Tongue (tissue), 2 donors: ENCODE results near the gene STAT6. TPM values are rescaled to one million over a fixed set of nuclear protein-coding genes. Genes with fewer than 3 reads are reported as not detected.

ENCODE experiments used
- DNase-seq: peaks from one replicate; pipeline ENCODE4 v3.0.0-alpha.2; 2015
- total RNA-seq: library from RNA; depleted of rRNA; stranded (reverse); fragments of >200 nt; gene quantifications from one replicate; pipeline ENCODE4 v1.2.3, GENCODE V29; 2014

STAT6 gene
- total RNA-seq, 1 donor from 2014 or later = 59.1 TPM

DNA sequence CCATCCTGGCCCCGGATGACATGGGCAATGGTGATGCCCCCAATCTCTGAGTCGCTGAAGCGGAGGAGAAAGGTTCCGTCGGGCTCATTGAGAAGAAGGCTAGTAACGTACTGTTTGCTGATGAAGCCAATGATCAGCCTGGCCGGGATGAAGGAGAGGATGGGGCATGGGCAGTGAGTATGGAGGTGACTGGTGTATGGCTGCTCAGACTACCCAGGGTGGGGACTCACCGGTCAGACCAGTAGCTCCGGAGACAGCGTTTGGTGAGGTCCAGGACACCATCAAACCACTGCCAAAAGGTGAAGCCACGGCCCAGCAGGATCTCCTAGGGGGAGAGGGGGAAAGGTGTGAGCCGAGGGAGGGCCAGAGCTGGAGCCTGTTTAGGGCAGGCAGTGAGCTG, 11.4 kb downstream of the STAT6 start:
- DNase-seq = no peak

DNA sequence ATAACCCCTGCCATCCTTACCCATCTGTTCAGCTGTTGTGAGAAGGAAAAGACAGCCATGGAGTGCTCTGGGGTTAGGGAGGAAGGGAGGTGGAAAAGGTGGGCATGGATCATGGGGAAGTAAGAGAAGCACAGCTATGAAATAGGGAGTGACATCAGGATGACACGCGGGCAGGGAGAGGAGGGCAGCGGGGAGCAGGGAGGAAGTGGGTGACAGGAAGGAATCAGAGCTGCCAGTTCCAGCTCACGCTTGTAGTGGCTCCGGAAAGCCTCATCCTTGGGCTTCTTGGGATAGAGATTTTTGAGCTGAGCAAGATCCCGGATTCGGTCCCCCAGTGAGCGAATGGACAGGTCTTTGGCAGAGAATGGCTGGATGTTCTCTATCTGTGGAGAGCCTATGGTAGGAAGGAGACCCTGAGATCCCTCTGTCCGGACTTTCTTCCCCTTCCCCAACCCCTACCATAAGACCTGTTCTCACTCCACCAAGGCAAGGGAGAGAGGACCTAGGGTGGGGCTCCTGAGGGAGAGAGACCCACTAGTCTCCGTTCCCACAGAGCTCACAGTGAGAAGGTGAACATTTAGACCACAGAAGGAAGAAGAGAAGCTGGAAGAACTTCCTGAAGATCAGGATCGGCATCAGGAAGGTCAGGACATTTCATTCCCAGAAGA, 12.0 kb downstream of the STAT6 start:
- DNase-seq = no peak

DNA sequence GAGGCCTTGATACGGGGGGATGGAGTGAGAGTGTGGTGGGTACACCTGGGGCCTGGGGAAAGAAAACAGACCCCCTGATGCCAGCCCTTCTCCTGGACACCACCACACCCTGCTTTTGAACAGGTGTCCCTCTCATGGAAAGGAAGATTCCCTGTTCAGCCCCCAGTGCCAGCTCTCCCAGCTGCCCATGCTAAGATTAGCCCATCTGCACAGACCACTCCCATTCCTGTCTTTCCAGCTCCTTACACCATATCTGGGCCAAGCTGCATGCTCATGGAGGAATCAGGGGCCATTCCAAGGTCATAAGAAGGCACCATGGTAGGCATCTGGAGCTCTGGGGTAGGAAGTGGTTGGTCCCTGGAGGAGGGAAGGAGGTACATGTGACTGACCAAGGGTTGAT, 12.6 kb downstream of the STAT6 start:
- peak; percentile 64 for DNase-seq

DNA sequence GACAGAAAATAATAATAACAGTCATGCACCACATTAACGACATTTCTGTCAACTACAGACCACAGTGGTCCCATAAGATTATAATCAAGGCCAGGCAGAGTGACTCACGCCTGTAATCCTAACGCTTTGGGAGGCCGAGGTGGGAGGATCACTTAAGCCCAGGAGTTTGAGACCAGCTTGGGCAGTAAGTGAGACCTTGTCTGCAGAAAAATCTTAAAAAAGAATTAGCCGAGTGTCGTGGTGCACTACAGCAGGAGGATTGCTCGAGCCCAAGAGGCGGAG, 13.7 kb downstream of the STAT6 start:
- no peak for DNase-seq

DNA sequence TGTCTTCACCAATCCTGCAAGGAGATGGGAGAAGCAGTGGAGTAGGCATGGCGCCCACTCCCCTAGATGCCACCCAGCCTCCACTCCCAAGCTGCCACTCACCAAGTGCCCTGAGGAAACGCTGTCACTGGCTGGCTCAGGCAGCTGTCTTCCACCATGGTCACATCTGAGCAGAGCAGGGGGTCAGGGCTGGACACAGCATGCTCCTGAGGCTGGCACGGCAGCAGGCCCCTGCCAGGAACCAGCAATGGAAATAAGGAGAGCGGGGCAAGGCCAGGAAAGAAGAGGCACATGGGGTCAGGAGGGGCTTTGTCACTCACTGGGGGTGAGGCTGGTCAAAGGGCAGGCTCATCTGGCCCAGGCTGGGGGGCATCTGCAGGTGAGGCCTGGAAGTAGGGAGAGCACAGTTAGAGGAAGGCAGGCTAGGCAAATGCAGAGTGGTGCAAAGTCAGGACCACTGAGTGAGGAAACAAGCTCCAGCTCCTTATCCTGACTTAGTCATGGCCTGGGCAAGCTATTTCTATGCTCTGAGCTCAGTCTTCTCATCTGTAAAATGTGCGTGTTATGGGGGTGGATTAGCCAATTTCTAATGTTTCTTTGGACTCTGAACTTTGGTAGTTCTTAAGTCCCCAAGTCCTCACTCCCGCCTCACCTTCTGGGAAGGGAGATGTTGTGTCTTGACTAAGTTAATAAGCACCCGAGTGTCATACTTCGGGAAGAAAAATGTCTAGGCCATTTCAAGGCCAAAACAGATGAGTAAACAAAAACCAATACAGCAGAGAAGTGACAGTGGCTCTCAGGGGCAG, 14.2 kb downstream of the STAT6 start:
- DNase-seq = no peak

DNA sequence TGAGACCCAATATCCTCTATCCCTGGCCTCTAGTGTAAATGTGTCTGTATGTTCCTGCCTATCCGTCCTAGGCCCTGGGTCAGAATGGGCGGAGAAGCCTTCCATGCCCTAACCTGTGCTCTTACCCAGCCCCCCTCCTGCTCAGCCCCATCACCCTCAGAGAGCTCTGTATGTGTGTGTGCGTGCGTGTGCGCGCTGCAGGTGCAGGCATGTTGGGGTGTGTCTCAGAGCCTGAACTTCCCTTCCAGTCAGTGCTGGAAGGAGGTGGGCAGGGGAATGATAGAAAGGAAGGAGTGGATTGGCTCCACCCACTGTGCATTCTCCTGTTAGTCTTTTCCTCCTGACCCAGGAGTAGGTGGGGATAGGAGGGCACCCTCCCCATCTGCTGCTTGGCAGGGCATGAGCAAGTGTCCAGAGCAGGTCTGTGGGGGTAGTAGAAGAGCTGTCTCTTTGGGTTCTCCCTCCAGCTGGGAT, 15.0 kb downstream of the STAT6 start:
- peak; percentile 73 for DNase-seq

DNA sequence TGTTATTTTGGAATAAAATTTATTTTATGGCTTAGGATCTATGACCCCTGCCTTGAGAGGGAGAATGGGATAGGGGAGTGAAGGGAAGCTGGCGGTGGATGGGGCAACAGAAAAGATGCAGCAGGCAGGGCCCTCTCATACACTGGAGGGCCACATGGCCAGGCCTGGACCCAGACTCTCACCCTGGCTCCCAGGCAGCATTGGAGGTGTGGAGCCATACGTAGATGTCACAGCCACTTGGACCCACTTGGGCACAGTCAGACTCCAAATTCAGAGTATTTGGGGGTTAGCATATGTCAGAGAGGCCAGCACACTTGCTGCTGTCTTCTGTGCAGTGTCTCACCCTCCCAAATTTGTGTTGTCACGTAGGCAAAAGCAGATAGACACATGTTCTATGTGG, 15.7 kb downstream of the STAT6 start:
- DNase-seq = no peak

DNA sequence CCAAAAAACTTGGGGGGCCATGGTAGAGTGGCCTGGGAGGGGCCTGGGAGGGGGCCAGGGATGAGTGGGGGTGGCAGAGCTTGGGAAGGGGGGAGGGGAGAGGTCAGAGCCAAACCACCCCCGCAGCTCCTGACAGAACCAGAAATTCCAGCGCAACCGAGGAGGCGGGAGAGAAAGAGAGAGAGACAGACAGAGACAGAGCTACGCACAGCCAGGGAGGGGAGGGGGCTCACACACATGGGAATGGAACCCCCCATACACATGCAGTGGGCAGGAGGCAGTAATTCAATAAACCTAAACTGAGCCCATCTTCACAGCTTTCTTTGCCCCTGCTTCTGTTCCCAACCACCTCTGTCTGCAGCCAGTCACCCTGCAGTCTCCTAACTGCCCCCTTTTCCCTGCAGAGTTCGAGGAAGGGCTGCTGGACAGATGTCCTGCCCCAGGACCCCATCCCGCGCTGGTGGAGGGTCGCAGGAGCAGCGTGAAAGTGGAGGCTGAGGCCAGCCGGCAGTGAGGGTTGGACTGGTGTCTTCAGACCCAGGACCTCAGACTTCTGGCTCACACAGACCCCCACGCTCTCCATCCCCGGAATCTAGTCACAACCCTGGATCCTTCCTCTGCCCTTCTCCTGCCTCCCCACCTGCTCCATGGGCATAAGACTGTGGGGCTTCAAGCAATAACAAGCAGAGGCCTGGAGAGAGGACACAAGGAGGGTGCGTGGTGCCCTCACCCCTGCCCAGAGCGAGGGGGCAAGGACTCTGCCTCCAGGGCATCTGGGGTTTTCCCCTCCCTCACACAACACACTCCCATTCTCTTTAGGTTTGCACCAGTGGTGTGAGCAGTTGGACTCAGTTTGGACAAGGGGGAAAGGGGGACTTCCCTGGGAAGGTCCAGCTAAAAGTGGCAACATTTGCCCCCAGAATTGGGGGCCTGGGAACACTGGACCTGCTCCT, 16.7 kb downstream of the STAT6 start:
- no peak for DNase-seq

DNA sequence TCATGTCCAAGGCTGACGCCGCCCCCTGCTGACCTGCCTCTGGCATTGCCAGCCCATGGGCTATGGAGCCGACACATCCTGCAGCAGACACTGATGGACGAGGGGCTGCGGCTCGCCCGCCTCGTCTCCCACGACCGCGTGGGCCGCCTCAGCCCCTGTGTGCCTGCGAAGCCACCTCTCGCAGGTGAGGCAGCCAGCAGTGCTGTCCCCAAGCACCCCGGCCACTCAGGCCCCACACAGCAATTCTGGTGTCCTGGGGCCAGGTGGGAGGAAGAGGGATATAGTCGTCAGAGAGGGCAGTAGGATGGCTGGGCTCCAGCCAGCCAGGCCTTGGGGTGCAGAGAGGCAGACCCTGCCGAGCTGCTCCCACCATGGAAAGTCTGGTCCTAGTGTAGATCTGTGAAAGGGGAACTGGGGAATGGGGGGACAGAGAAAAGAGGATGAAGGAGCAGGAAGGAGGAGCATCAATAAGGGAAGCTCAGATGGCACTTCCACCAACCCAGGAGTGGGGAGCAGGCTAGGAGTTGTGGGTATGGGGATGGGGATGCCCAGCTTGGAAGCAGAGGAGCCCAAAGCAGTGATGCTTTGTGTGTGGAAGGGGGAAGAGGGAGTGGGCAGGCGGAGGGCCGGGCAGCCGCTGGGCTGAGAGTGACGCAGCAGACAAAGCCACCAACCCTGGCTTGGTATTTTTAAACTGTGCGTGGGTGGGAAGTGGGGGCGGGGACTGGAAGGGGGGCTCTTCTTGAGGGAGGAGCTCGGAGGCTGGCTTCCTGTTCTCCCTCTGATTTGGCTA, 17.6 kb downstream of the STAT6 start:
- peak; percentile 81 for DNase-seq

DNA sequence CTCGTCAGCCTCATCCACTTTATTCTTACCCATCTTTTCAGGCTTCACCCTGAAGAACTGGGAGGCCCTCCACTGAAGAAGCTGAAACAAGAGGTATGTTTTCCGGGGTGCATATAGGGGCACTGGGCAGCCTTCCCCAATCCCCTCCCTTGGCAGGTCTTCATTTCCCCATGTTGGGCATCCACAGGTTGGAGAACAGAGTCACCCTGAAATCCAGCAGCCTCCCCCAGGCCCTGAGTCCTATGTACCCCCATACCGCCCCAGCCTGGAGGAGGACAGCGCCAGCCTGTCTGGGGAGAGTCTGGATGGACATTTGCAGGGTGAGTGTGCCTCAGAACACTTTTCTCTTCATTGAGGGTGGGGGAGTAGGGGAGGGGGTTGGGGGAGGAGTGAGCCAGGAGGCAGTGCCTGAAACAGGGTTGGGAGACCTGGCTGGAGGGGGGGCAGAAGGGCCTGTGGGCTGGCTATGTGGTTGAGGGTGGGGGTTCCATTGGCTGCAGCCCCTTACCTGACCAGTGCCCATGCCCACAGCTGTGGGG, 18.2 kb downstream of the STAT6 start:
- DNase-seq = no peak

DNA sequence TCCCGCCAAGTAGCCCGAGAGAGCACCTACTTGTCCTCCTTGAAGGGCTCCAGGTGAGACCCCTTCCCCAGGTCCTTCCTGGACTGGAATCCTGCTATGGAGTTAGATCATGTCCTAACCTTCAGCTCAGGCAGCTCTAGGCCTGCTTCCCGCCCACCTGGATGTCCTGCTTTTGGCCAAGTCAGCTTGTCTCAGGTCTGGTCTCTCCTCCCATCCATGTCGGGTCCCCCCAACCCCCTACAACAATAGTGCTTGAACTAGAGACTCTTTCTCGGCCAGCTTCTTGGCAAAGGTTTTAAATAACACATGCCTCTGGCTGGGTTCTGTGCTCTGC, 18.7 kb downstream of the STAT6 start:
- DNase-seq = no peak

DNA sequence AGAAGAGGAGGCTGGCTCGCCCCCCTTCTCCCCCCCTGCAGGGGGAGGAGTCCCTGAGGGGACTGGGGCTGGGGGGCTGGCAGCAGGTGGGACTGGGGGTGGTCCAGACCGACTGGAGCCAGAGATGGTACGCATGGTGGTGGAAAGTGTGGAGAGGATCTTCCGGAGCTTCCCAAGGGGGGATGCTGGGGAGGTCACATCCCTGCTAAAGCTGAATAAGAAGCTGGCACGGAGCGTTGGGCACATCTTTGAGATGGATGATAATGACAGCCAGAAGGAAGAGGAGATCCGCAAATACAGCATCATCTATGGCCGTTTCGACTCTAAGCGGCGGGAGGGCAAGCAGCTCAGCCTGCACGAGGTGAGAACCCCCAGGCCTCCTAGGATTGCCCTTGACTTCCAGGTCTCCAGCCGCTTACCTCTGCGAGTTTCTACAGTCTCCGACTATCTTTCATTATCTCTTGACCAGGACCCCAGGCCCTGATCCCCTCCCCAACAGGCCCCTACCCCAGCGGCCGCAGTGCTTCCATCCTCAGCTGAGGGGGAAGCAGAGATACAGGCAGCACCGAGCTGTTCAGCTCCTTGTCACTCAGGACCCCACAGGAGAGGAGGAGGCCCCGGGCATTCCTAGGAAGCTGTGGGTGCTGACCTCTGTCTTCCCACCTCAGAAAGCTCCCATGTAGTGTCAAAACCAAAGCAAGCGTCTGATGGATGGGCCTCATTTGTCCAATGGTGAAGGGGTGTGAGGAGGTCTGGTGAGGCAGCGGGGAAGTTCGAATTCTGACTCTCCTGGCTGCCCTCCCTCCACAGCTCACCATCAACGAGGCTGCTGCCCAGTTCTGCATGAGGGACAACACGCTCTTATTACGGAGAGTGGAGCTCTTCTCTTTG, 19.3 kb downstream of the STAT6 start:
- no peak for DNase-seq

DNA sequence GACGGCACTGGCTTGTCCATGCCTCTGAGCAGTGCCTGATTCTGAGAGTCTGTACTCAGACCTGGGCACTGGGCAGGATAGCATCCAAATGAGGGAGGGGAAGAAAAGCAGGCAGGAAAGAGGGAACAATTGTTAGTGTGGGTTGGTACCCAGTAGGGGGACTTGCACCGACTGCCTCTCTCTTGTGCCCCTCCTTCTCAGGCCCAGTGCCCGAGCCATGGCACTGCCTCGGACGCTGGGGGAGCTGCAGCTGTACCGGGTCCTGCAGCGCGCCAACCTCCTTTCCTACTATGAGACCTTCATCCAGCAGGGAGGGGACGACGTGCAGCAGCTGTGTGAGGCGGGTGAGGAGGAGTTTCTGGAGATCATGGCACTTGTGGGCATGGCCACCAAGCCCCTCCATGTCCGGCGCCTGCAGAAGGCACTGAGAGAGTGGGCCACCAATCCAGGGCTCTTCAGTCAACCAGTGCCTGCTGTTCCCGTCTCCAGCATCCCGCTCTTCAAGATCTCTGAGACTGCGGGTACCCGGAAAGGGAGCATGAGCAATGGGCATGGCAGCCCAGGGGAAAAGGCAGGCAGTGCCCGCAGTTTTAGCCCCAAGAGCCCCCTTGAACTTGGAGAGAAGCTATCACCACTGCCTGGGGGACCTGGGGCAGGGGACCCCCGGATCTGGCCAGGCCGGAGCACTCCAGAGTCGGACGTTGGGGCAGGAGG, 20.1 kb downstream of the STAT6 start:
- peak; percentile 86 for DNase-seq

DNA sequence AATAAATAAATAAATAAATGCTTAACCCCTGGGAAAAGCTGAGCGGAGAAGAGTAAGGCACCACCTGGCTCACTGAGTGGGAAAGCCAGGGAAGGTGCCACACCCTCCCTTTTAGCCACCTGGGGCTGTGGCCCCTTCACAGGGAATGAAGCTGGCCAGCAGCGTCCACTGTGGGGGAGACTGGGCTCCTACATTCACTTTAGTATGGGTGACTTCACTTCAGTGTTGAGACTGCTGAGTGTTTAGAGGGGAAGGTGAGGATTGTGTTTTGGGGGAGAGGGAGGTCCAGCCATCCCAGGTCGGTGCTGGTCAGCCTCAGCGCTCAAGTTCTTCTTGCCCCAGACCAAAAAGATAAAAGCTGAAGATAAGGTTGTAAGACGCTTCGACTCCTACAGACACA, 20.7 kb downstream of the STAT6 start:
- no peak for DNase-seq

DNA sequence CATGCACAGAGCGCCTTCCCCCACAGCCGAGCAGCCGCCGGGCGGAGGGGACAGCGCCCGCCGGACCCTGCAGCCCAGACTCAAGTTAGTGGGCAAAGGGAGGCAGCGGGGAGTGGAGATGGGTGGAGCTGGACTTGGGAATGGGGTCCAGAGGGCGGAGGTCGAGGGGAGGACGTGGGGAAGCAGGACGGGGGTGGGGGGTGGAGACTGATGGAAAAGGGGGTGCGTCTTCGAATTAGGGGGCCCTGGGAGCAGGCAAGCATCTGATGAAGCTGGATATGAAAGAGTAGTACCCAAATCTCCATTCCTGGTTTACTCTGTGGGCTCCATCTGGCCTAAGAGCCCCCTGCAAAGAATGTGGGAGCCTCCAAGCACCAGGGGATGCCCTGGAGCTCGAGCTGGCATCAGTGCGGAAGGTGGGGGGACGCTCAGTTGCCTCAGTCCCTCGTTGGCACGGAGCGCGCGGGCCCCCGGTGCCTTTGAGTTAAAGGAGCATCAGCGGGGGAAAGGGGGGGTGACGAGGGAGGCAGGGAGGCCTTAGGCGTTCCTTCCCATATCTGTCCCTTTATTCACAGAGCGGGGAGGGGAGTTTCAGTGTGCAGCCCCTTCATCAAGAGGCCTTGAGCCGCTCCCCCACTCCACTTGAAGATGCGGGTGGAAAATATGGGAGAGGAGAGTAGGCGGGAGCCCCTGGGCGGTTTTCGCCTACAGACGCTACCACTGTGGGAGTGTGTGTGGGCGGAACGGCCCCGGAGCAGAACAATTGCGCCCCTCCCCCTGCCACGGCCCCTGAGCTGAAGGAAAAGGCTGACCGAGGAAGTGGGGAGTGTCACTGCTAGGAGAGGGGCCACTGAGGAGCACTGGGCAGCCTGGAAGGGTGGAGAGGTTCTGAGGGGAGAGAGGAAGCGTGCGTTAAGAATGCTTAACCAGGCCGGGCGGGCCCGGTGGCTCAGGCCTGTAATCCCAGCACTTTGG, 21.6 kb downstream of the STAT6 start:
- DNase-seq = peak; percentile 83

DNA sequence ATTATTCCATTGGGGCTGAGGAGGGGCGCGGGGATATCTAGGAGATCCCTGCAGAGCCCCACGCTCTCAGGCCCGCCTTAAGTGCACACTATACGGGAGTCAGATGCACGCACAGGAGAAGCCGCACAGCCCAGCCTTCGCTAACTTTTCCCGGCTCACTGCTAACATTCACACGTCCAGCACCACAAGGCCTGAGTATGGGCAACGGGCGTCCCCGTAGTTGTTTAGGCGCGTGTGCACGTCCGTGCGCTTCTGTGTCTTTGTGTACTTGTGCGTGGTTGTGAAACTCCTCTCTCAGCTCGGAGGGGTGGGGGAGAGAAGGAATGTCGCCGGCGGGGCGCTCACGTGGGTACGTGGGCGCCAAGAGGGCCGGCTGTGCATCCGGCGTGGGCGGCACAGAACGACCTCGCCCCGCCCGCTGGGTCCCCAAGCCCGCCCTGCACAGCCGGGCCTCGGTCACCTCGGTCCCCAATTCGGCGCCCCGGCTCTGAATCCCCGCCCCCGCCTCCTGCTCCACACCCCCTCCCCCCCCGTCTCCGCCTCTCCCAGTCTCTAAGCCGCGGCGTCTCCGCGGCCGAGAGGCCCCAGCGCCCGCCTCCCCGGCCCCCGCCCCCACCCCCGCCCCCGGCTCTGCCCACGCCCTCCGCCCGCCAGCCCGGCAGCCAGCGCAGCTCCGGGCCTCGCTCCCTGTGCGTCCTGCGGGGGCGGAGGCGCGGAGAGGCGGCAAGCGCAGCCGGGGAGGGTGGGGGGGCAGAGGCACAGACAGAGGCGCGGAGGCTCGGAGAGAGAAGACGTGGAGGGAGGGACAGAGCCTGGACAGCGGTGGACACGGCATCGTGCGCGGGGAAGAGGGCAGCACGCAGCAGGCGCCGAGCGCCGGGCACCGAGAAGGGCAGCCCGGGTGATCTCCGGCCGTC, 22.6 kb downstream of the STAT6 start, which contains the start of gene NAB2:
Gene NAB2 (plus strand): TSS at position 761 of the 917 bp plus-strand sequence. CDS start 158 bp downstream, outside the sequence.
- peak; percentile 98 for DNase-seq

DNA sequence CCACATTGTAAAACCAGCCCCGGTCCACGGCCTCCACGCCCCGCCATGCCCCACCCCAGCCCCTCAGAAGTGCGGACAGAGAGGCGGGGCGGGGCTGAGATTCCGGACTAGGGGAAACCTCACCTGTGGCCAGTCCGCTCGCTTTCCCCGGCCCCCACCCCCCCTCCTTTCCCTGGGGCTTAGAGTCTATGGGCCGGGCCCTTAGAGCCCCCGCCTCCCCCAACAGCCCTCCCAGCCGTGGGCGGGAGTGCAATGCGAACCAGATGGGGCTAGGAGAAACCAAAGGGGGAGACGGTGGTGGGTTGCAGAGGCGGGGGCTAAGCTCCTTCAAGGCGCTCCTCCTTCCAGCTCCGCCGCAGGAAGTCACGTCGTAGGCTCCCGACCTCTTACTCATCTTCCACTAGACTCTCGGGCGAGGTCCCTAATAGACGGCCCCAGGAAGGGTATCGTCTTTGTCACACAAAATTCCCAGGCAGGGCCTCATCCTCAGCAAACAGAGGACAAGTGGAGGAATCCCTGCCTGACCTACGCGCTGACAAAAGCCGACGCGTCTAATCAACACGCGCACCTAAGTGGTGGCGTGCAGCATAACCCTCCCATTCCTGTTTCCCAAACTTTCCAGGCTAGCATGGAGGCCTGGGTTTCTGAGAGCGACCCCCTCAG, 23.3 kb downstream of the STAT6 start:
- DNase-seq = peak; percentile 97
